GM12878 (cell line): ENCODE data around the gene FCN2. TPM values are rescaled to one million over a fixed set of nuclear protein-coding genes. Genes with fewer than 3 reads are reported as not detected.

Experiments
- ATAC-seq: fragments of 200-7000 bp; cut with Tn5 transposase; 3 replicates; pipeline ENCODE4 v1.9.1; 2020; ENCODE audit warnings: mild to moderate bottlenecking, moderate library complexity
- BruUV-seq: library from RNA; stranded (reverse); fragments of 400-500 nt; replicated peaks from 2 replicates; lab custom pipeline; 2021; lab: Mats Ljungman, UMichigan
- CTCF ChIA-PET: fragments of 300-600 bp; sonication (Branson Sonifier 250); formaldehyde crosslinking; extraction: SDS; loops from one replicate; lab custom pipeline; 2021; ENCODE audit warnings: inconsistent platforms; lab: Yijun Ruan, JAX
- POLR2A ChIA-PET: fragments of 350-600 bp; formaldehyde crosslinking; extraction: SDS; loops from one replicate; lab custom pipeline; 2021; ENCODE audit warnings: inconsistent platforms; lab: Charles Lee
- RAD21 ChIA-PET: fragments of 300-600 bp; sonication (Branson Sonifier 250); formaldehyde crosslinking; loops from one replicate; lab custom pipeline; 2023; ENCODE audit warnings: antibody characterized with exemption; ENCODE audit not compliant: unreplicated experiment; lab: Charles Lee
- SMC1A ChIA-PET: fragments of 300-600 bp; sonication (Branson Sonifier 250); formaldehyde crosslinking; loops from one replicate; lab custom pipeline; 2023; ENCODE audit not compliant: unreplicated experiment, uncharacterized antibody; lab: Charles Lee
- DNase-seq: peaks from one replicate; pipeline ENCODE4 v3.0.0-alpha.2; 2011; ENCODE audit warnings: low read depth, low spot score
- FAIRE-seq: peaks from 3 replicates; lab custom pipeline; 2011; peaks lifted over from hg19 to GRCh38; lab: Jason Lieb, UNC
- H2AFZ ChIP-seq: 2 replicates; pipeline ENCODE4 v1.6.0; 2011; ENCODE audit warnings: low read depth, low read length, control low read depth; ENCODE audit not compliant: control insufficient read depth
- H3K27ac ChIP-seq: 2 replicates; pipeline ENCODE4 v1.5.1; 2011; ENCODE audit warnings: control low read depth; ENCODE audit not compliant: control insufficient read depth, insufficient read depth
- H3K27me3 ChIP-seq, 2 experiments: replicated peaks in 1 of 2; 2 replicates each; pipeline versions ENCODE4 v1.6.0 to v1.6.1; 2011; ENCODE audit warnings: low read length in 1 of 2; ENCODE audit not compliant: control insufficient read depth in 2 of 2, insufficient read depth in 2 of 2
- H3K36me3 ChIP-seq, 2 experiments: 2 replicates each; pipeline ENCODE4 v1.5.1; 2011; ENCODE audit warnings: low read length in 1 of 2; ENCODE audit not compliant: control insufficient read depth in 2 of 2, insufficient read depth in 2 of 2
- H3K4me1 ChIP-seq: 2 replicates; pipeline ENCODE4 v1.6.1; 2011; ENCODE audit warnings: mild to moderate bottlenecking, low read length, moderate library complexity, mixed read lengths; ENCODE audit not compliant: control insufficient read depth, insufficient read depth
- H3K4me2 ChIP-seq: 2 replicates; pipeline ENCODE4 v1.6.0; 2011; ENCODE audit warnings: control low read depth; ENCODE audit not compliant: control insufficient read depth, insufficient read depth
- H3K4me3 ChIP-seq: fragments of 200-600 bp; sonication (generic); 2 replicates; pipeline ENCODE4 v1.5.1; 2016
- H3K79me2 ChIP-seq: 2 replicates; pipeline ENCODE4 v1.6.0; 2011; ENCODE audit warnings: low read length; ENCODE audit not compliant: control insufficient read depth, insufficient read depth
- H3K9ac ChIP-seq: 2 replicates; pipeline ENCODE4 v1.8.0; 2011; ENCODE audit warnings: low read length, control low read depth, mixed read lengths; ENCODE audit not compliant: control insufficient read depth, insufficient read depth
- H3K9me3 ChIP-seq: replicated peaks from 3 replicates; pipeline ENCODE4 v1.5.1; 2011; ENCODE audit warnings: mild to moderate bottlenecking, low read length; ENCODE audit not compliant: control insufficient read depth, insufficient read depth
- H4K20me1 ChIP-seq: 2 replicates; pipeline ENCODE4 v1.6.0; 2011; ENCODE audit not compliant: control insufficient read depth, insufficient read depth
- ASH2L ChIP-seq: fragments of 300-600, 200-600 bp; sonication (generic); IDR thresholded peaks from 2 replicates; pipeline ENCODE4 v1.6.1; 2017; ENCODE audit warnings: low read depth, mild to moderate bottlenecking, borderline replicate concordance
- CBX5 ChIP-seq: sonication (generic); IDR thresholded peaks from 2 replicates; pipeline ENCODE4 v1.6.1; 2016; ENCODE audit warnings: low read depth, moderate library complexity, mild to moderate bottlenecking, inconsistent platforms
- CUX1 ChIP-seq: IDR thresholded peaks from 2 replicates; pipeline ENCODE4 v1.6.1; 2012; ENCODE audit warnings: improper control_type of control experiment, low read depth, low read length; ENCODE audit not compliant: insufficient replicate concordance
- EP300 ChIP-seq, 2 experiments: fragments of 150-350 bp in 1 of 2; IDR thresholded peaks; 2 replicates each; pipeline ENCODE4 v1.6.1; 2011 to 2012; ENCODE audit warnings: low read depth in 2 of 2, low read length in 2 of 2, borderline replicate concordance in 1 of 2, improper control_type of control experiment in 1 of 2, inconsistent platforms in 1 of 2; ENCODE audit not compliant: control insufficient read depth in 1 of 2
- KDM1A ChIP-seq: fragments of 200-600 bp; sonication (generic); IDR thresholded peaks from 2 replicates; pipeline ENCODE4 v1.6.1; 2016; ENCODE audit warnings: borderline replicate concordance
- NR2C2 ChIP-seq: IDR thresholded peaks from 2 replicates; pipeline ENCODE4 v1.6.1; 2011; ENCODE audit warnings: borderline replicate concordance, low read depth; ENCODE audit not compliant: control insufficient read depth, insufficient read length
- NR2F1 ChIP-seq: fragments of 450-650 bp; conservative IDR thresholded peaks from 2 replicates; pipeline ENCODE4 v1.6.1; 2017; ENCODE audit warnings: mild to moderate bottlenecking
- RFX5 ChIP-seq: IDR thresholded peaks from 2 replicates; pipeline ENCODE4 v1.6.1; 2011; ENCODE audit warnings: low read depth, low read length, improper control_type of control experiment
- SMARCA5 ChIP-seq: fragments of 450-650 bp; IDR thresholded peaks from 2 replicates; pipeline ENCODE4 v1.6.1; 2017; ENCODE audit warnings: mild to moderate bottlenecking
- TCF12 ChIP-seq: IDR thresholded peaks from 2 replicates; pipeline ENCODE4 v1.6.1; 2011; ENCODE audit warnings: low read depth, mild to moderate bottlenecking, low read length
- USF1 ChIP-seq: IDR thresholded peaks from 2 replicates; pipeline ENCODE4 v1.6.1; 2011; ENCODE audit warnings: borderline replicate concordance, low read depth, mild to moderate bottlenecking, moderate library complexity, mixed read lengths, low read length; ENCODE audit not compliant: insufficient read depth; ENCODE audit errors: extremely low read length
- YY1 ChIP-seq: IDR thresholded peaks from 2 replicates; pipeline ENCODE4 v1.6.1; 2011; ENCODE audit warnings: low read depth, mild to moderate bottlenecking, low read length
- WGBS: methylation state at CpG from one replicate; pipeline ENCODE4 v1.1.6; 2016; ENCODE audit warnings: low lambda C conversion rate; ENCODE audit not compliant: insufficient replicate concordance, insufficient coverage; ENCODE audit errors: missing lambda C conversion rate; 5-methylcytosine and 5-hydroxymethylcytosine counted together
- in situ Hi-C: fragments of 300-500 bp; cut with MboI; formaldehyde crosslinking; loops from 9 replicates; pipeline ENCODE4 v1.14.3; 2018; ENCODE audit warnings: mixed read lengths
- intact Hi-C: fragments of 100-400 bp; cut with micrococcal nuclease; formaldehyde crosslinking; loops from one replicate; pipeline ENCODE4 v1.14.2; 2022; ENCODE audit not compliant: unreplicated experiment
- polyA plus RNA-seq, 11 experiments: library from polyadenylated mRNA; depleted of rRNA in 4 of 11; unstranded in 6 of 11; stranded (reverse) in 5 of 11; fragments of >200 nt; fragmentation: Nextera tagmentation in 4 of 11; fragmentation: Illumina TruSeq in 1 of 11; extraction: Ambion mirVana in 4 of 11; extraction: Trizol in 1 of 11; gene quantifications; 1 replicate in 1 of 11; 2 replicates in 10 of 11; pipeline versions ENCODE4 v1.2.1 to v1.2.3, GENCODE V29; 2011 to 2016; ENCODE audit warnings: inconsistent platforms in 2 of 11, missing spikeins in 2 of 11, low read depth in 1 of 11
- total RNA-seq, 4 experiments: library from RNA; depleted of rRNA in 3 of 4; stranded (reverse); fragments of >200 nt in 3 of 4; fragmentation: Illumina TruSeq in 1 of 4; extraction: Trizol in 1 of 4; gene quantifications; 2 replicates each; pipeline versions ENCODE4 v1.2.1 to v1.2.3, GENCODE V29; 2013 to 2021

Gene FCN2
- total and polyA plus RNA-seq, 10 of the 15 experiments (the other 5 are each of a cell fraction or from before 2014, with no cell fraction given), result not detected

DNA sequence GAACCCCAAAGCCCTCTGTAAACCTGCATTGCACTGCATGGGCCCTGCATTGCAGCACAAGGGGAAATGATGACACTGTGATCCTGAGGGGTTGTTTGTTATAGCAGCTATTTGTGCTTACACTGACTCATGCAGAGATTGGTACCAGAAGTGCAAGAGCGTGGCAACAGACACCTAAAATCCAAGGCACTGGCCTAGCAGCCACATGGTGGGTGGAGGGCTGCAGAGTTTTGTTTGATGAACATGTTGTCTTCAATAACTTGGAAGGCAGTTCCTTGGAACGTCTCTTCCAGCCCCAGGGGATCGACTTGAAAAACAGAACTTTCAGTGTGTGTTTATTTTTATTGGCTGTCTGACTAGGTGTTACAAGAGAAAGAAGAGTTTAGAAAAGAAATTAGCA is 14.5 kb downstream of the FCN2 start:
- DNase-seq (no peak), ATAC-seq (no peak), FAIRE-seq (no peak)
- H4K20me1 ChIP-seq, result no peaks in the 10 kb centered on the region
- in situ Hi-C loops (no loop called here), intact Hi-C loops (no loop called here)
- no peak overlapping the region for H3K4me2 ChIP-seq
- 0 out of 2 replicates have a peak, but pooled peaks cover 4% of the 10 kb centered on the region for H3K4me1 ChIP-seq
- H3K9me3 ChIP-seq, result peaks cover 8% of the 10 kb centered on the region
- RAD21 ChIA-PET, result no interaction called here
- no peak overlapping the region for H3K9ac ChIP-seq
- TF ChIP-seq ASH2L, result no peak
- TF ChIP-seq NR2F1, result no peak
- no peak for TF ChIP-seq KDM1A
- no peak for TF ChIP-seq SMARCA5
- TF ChIP-seq RFX5, result no peak
- TF ChIP-seq USF1, result no peak
- no peak for TF ChIP-seq CBX5
- CTCF ChIA-PET, result no interaction called here
- H3K27me3 ChIP-seq, result no peaks in the 10 kb centered on the region
- H3K79me2 ChIP-seq, result no peaks in the 10 kb centered on the region
- BruUV-seq, result no TSS peak
- POLR2A ChIA-PET, result no interaction called here
- no peaks in the 10 kb centered on the region for H3K36me3 ChIP-seq
- H2AFZ ChIP-seq, result no peak overlapping the region
- SMC1A ChIA-PET, result interaction anchor here (1.0 kb wide), 1 partner anchor 12 kb away, joined by 3 read pairs; no protein-coding TSS in a partner anchor
- H3K27ac ChIP-seq, result no peak overlapping the region
- WGBS, result 0% methylated on average over 3 of the region's 3 CpGs
- no peak overlapping the region for H3K4me3 ChIP-seq

GRCh38 chr9:134895567-134895907 is 14.9 kb downstream of the FCN2 start:
- RAD21 ChIA-PET, result no interaction called here
- Histone ChIP-seq H3K36me3 (no peaks in the 10 kb centered on the region), H4K20me1 (no peaks in the 10 kb centered on the region), H3K4me3 (no peak overlapping the region), H3K4me2 (no peak overlapping the region), H3K9ac (no peak overlapping the region), H3K79me2 (no peaks in the 10 kb centered on the region), H2AFZ (no peak overlapping the region), H3K4me1 (0 out of 2 replicates have a peak, but pooled peaks cover 4% of the 10 kb centered on the region), H3K27me3 (no peaks in the 10 kb centered on the region), H3K9me3 (peaks cover 8% of the 10 kb centered on the region), H3K27ac (no peak overlapping the region)
- SMC1A ChIA-PET, result interaction anchor here (0.8 to 1.0 kb wide), 2 partner anchors 11 to 22 kb away, joined by 3 read pairs; partner anchors contain the start of gene FCN1
- FAIRE-seq (no peak), DNase-seq (no peak), ATAC-seq (no peak)
- intact Hi-C loops, result no loop called here
- CTCF ChIA-PET, result no interaction called here
- POLR2A ChIA-PET, result no interaction called here
- BruUV-seq, result no TSS peak
- in situ Hi-C loops, result no loop called here
- WGBS, result 24% methylated on average over 2 of the region's 2 CpGs
- TF ChIP-seq YY1 (no peak), TCF12 (no peak), CUX1 (no peak), EP300 (IDR thresholded peaks at IDR 0.05; ENCODE audit: borderline replicate concordance in 1 of 2, control insufficient read depth in 1 of 2, low read depth in 2 of 2, low read length in 2 of 2) (no peak), NR2C2 (no peak)
